ENCODE data around the gene COX5B.

COX5B gene

GRCh38 chr2:97656129-97656755 lies 10.4 kb downstream of the COX5B start:
- no peak for TF ChIP-seq CTCF (tag by site-specific recombination; IDR thresholded peaks at IDR 0.05)
- no peak for TF ChIP-seq ZNF645 (tag by site-specific recombination; IDR thresholded peaks at IDR 0.05)
- no peak for TF ChIP-seq ZNF510 (tag by site-specific recombination; IDR thresholded peaks at IDR 0.05; ENCODE audit: insufficient replicate concordance)
- no peak for TF ChIP-seq ZSCAN23 (tag by site-specific recombination; IDR thresholded peaks at IDR 0.05)
- ChIA-PET CTCF (no interaction called here), POLR2A (interaction anchor here (4.8 kb wide), 1 partner anchor 10 kb away, joined by 16 read pairs; the partner anchor contains the start of gene COX5B)
- Histone ChIP-seq H3K4me1 (ENCODE audit: control insufficient read depth, insufficient read depth, low read length) (no peaks in the 10 kb centered on the region), H3K9me3 (ENCODE audit: control insufficient read depth, insufficient read depth, low read depth, low read length) (no peaks in the 10 kb centered on the region), H3K27ac (ENCODE audit: extremely low read depth, low read depth, low read length) (no peak overlapping the region), H3K36me3 (ENCODE audit: control insufficient read depth in 2 of 2, insufficient read depth in 1 of 2, low read length in 2 of 2) (peaks cover 0 to 70% of the 10 kb centered on the region in 2 experiments; a peak in 2 of 3 replicates), H3K4me3 (ENCODE audit: low read depth, low read length) (no peak overlapping the region)

- Histone ChIP-seq H3K27ac (ENCODE audit: extremely low read depth, low read depth, low read length) (no peak overlapping the region), H3K9me3 (ENCODE audit: control insufficient read depth, insufficient read depth, low read depth, low read length) (no peaks in the 10 kb centered on the region), H3K4me1 (ENCODE audit: control insufficient read depth, insufficient read depth, low read length) (no peaks in the 10 kb centered on the region), H3K4me3 (ENCODE audit: low read depth, low read length) (no peak overlapping the region), H3K36me3 (ENCODE audit: control insufficient read depth in 2 of 2, insufficient read depth in 1 of 2, low read length in 2 of 2) (peaks cover 0 to 77% of the 10 kb centered on the region in 2 experiments; a peak in 2 of 3 replicates)
- TF ChIP-seq ZXDB (tag by site-specific recombination; IDR thresholded peaks at IDR 0.05) (no peak), ZBTB49 (tag by site-specific recombination; IDR thresholded peaks at IDR 0.05; ENCODE audit: low read depth) (no peak), ZNF777 (tag by site-specific recombination; IDR thresholded peaks at IDR 0.05; ENCODE audit: borderline replicate concordance) (no peak), ZNF24 (tag by site-specific recombination; IDR thresholded peaks at IDR 0.05) (no peak), ZNF202 (tag by site-specific recombination; IDR thresholded peaks at IDR 0.05; ENCODE audit: borderline replicate concordance) (no peak), MEIS1 (CRISPR knock-in tag; IDR thresholded peaks at IDR 0.05; ENCODE audit: borderline replicate concordance) (no peak), TSHZ1 (tag by site-specific recombination; IDR thresholded peaks at IDR 0.05; ENCODE audit: borderline replicate concordance) (no peak), KLF10 (tag by site-specific recombination; IDR thresholded peaks at IDR 0.05) (no peak), ZNF610 (tag by site-specific recombination; IDR thresholded peaks at IDR 0.05; ENCODE audit: borderline replicate concordance) (no peak), ZNF701 (tag by site-specific recombination; IDR thresholded peaks at IDR 0.05) (no peak), ZNF776 (tag by site-specific recombination; IDR thresholded peaks at IDR 0.05; ENCODE audit: borderline replicate concordance) (no peak), ZNF621 (tag by site-specific recombination; IDR thresholded peaks at IDR 0.05) (no peak), ZNF335 (tag by site-specific recombination; conservative IDR thresholded peaks at IDR 0.05) (no peak), ZNF510 (tag by site-specific recombination; IDR thresholded peaks at IDR 0.05; ENCODE audit: insufficient replicate concordance) (no peak), BCL11B (tag by site-specific recombination; IDR thresholded peaks at IDR 0.05; ENCODE audit: low read depth) (no peak), ZNF555 (tag by site-specific recombination; conservative IDR thresholded peaks at IDR 0.05) (no peak), ZNF785 (tag by site-specific recombination; IDR thresholded peaks at IDR 0.05) (no peak), ZBTB10 (tag by site-specific recombination; IDR thresholded peaks at IDR 0.05) (no peak)
- ChIA-PET POLR2A (interaction anchor here (4.8 kb wide), 1 partner anchor 11 kb away, joined by 16 read pairs; the partner anchor contains the start of gene COX5B), CTCF (no interaction called here)
Measured at GRCh38 chr2:97656905-97657587, 11.2 kb downstream of the COX5B start.
